IPS-18c (cell line): ENCODE results near the gene ABCC8.

ENCODE experiments used
- H3K4me3 ChIP-seq: 2 replicates; pipeline ENCODE4 v1.7.0; 2013; ENCODE audit warnings: low read depth, mild to moderate bottlenecking, low read length, moderate library complexity; ENCODE audit not compliant: insufficient read depth
- H3K9me3 ChIP-seq: one replicate; pipeline ENCODE4 v1.6.1; 2013; ENCODE audit warnings: mild to moderate bottlenecking, low read length, moderate library complexity; ENCODE audit not compliant: control insufficient read depth, insufficient read depth

ABCC8 gene

DNA sequence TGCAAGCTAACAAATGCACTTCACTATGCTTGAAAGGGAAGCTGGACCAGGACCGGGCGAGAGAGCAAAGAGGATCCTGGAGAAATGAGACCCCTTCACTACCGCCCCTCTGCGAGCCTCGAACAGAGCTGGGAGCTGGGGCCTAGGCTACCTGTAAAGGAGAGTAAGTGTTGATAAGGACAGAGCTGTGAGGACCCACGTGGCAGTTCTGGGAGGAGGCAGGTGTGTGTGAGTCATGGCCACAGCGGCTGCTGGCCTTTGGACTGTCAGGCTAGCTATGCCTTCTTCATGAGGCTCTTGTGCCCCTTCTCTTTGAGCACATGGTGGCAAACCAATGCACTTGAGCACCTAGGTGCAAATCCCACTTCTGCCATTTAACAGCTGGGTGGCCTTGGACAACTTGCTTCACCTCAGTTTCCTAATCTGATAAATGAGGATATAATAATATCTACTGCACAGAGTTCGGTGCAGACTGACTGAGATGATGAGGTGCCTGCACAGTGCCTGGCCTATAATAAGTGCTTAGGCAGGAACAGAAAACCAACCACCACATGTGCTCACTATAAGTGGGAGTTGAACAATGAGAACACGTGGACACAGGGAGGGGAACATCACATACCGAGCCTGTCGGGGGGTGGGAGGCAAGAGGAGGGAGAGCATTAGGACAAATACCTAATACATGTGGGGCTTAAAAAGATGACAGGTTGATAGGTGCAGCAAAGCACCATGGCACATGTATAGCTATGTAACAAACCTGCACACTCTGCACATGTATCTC, 52.9 kb downstream of the ABCC8 start:
- H3K4me3 ChIP-seq = no peak overlapping the region
- no peaks in the 10 kb centered on the region for H3K9me3 ChIP-seq

DNA sequence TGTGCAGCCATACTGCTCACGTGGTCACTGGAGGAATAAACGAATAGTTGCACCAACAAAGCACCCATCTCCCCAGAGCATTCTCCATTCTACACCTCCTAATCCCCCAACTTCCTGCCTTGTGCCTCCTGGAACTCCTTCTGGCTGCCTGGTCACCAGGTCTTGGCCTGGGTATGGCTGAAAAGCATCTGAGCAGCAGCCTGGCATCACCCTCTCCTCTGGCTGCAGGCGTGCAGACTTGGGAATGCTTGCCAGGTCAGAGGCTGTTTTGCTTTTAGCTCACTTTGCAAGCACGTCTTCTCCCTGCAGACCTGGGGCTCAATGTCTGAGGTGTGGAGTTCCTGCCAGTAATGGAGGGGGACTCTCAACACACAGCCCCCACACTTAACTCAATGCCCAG, 54.9 kb downstream of the ABCC8 start:
- Histone ChIP-seq H3K4me3 (no peak overlapping the region), H3K9me3 (no peaks in the 10 kb centered on the region)

- H3K4me3 ChIP-seq = no peak overlapping the region
- no peaks in the 10 kb centered on the region for H3K9me3 ChIP-seq
Observed at GRCh38 chr11:17418444-17419081, 58.1 kb downstream of the ABCC8 start.

- no peaks in the 10 kb centered on the region for H3K9me3 ChIP-seq
Observed at GRCh38 chr11:17416492-17416891, 60.2 kb downstream of the ABCC8 start.

GRCh38 chr11:17415523-17416104, 61.0 kb downstream of the ABCC8 start:
- H3K9me3 ChIP-seq = no peaks in the 10 kb centered on the region
- H3K4me3 ChIP-seq = no peak overlapping the region

More at GRCh38 chr11:17416492-17416891, 60.2 kb downstream of the ABCC8 start:
- no peak overlapping the region for H3K4me3 ChIP-seq

GRCh38 chr11:17414992-17415391, 61.7 kb downstream of the ABCC8 start:
- no peak overlapping the region for H3K4me3 ChIP-seq
- no peaks in the 10 kb centered on the region for H3K9me3 ChIP-seq

DNA sequence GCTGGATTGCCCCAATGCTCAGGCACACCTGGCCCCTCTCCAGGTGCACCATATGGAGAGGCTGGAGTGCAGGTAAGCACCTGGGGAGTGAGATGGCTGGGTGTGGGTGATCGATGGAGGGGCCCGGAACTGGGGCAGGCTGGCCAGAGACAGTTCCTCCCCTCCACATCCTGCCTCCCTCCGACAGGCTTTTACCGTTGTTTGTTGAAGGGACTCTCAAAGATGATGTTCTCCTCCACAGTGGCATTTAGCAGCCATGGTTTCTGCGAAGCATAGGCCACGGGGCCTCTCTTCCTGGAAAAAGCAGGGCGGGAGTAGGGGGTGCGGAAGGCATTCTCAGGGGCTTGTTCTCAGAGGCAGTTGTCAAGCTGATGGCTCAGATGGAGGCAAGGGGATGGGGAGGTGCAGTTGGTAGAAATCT, 62.3 kb downstream of the ABCC8 start:
- Histone ChIP-seq H3K4me3 (no peak overlapping the region), H3K9me3 (no peaks in the 10 kb centered on the region)

GRCh38 chr11:17413414-17414316, 63.0 kb downstream of the ABCC8 start:
- H3K9me3 ChIP-seq = no peaks in the 10 kb centered on the region
- H3K4me3 ChIP-seq = no peak overlapping the region

GRCh38 chr11:17412488-17413180, 64.0 kb downstream of the ABCC8 start:
- H3K9me3 ChIP-seq = no peaks in the 10 kb centered on the region
- H3K4me3 ChIP-seq = no peak overlapping the region

- no peaks in the 10 kb centered on the region for H3K9me3 ChIP-seq
Observed at GRCh38 chr11:17411418-17411817, 65.2 kb downstream of the ABCC8 start.

GRCh38 chr11:17410606-17411379, 65.9 kb downstream of the ABCC8 start:
- no peaks in the 10 kb centered on the region for H3K9me3 ChIP-seq
- no peak overlapping the region for H3K4me3 ChIP-seq

More at GRCh38 chr11:17411418-17411817, 65.2 kb downstream of the ABCC8 start:
- no peak overlapping the region for H3K4me3 ChIP-seq

- Histone ChIP-seq H3K9me3 (no peaks in the 10 kb centered on the region), H3K4me3 (no peak overlapping the region)
Observed at GRCh38 chr11:17408641-17409040, 68.0 kb downstream of the ABCC8 start.

GRCh38 chr11:17408026-17408425, 68.6 kb downstream of the ABCC8 start:
- Histone ChIP-seq H3K4me3 (no peak overlapping the region), H3K9me3 (no peaks in the 10 kb centered on the region)

GRCh38 chr11:17407575-17407974, 69.1 kb downstream of the ABCC8 start:
- Histone ChIP-seq H3K9me3 (no peaks in the 10 kb centered on the region), H3K4me3 (no peak overlapping the region)

DNA sequence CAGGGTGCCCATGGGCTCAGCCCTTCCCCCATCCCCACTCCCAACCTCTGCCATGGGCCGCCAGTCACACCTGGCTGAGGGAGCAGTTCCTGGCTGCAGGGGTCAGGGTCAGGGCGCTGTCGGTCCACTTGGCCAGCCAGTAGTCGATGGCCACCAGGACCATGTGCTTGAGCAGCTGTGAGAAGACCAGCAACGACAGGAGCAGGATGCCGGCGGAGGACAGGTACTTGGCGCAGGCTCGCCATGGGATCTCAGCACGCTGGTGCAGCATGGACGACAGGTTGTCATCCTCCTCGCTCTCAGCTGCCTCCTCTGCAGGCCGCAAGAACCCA, 69.9 kb downstream of the ABCC8 start:
- Histone ChIP-seq H3K9me3 (peaks cover 2% of the 10 kb centered on the region), H3K4me3 (no peak overlapping the region)

DNA sequence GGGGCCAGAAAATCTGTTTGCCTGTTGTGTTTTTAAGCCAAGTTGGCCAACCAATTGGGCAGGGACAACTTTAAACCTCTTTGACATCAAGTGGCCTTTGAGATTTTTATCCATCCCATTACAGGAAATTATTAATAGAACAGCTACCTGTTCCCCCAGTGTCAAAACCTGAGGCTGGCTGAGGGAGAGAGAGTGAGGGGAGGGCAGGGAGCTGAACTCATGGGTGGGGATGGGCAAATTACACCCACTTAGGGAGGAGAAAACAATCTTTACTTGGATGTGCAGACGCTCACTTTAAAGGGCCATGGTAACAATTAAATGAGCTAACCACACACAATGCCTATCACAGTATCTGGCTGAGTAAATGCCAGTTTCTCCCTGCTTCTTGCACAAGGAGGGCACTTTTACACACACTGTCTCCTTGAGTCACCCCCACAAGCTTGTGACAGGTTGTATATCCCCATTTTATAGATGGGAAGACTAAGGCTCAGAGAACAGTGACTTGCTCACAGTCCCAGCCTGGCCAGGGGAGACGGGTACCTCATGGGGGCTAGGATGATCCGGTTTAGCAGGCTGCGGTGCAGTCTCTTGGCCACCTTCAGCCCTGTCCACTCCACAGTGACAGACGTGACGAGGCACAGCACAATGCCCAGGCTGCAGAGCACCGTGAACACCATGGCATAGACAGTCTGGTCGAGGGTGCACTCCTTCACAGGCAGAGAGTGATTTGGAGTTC, 70.4 kb downstream of the ABCC8 start:
- H3K4me3 ChIP-seq = no peak overlapping the region
- peaks cover 2% of the 10 kb centered on the region for H3K9me3 ChIP-seq
